Vagina (tissue), 2 donors: ENCODE results near the gene PBXIP1. TPM values are rescaled to one million over a fixed set of nuclear protein-coding genes. Genes with fewer than 3 reads are reported as not detected.
A peak's percentile ranks its signal among the peaks of the same experiment; 100 is the strongest.
"Not testable (repeated sequence)": the region's sequence is repeated elsewhere in the genome, so short reads cannot be mapped to it uniquely, and the experiment has no call there.

Source experiments
- DNase-seq, 2 donors: peaks; one replicate each; pipeline ENCODE4 v3.0.0-alpha.2; 2017; ENCODE audit errors: extremely low spot score in 2 of 2
- H3K27ac ChIP-seq: fragments of 200-600 bp; sonication (generic); one replicate; pipeline ENCODE4 v1.5.1; 2019
- H3K27me3 ChIP-seq: fragments of 200-600 bp; sonication (generic); one replicate; pipeline ENCODE4 v1.5.1; 2019
- H3K36me3 ChIP-seq, 2 donors: fragments of 200-600 bp; sonication (generic); one replicate each; pipeline ENCODE4 v1.5.1; 2017 to 2019
- H3K4me1 ChIP-seq: fragments of 200-600 bp; sonication (generic); one replicate; pipeline ENCODE4 v1.5.1; 2019
- H3K4me3 ChIP-seq, 2 donors: fragments of 200-600 bp; sonication (generic); 1 replicate in 1 of 2; 2 replicates in 1 of 2; pipeline ENCODE4 v1.5.1; 2016 to 2019
- H3K9me3 ChIP-seq: fragments of 200-600 bp; sonication (generic); one replicate; pipeline ENCODE4 v1.5.1; 2019
- CTCF ChIP-seq, 3 experiments: fragments of 450-650 bp in 2 of 3; fragments of 200-600 bp in 1 of 3; sonication (generic) in 1 of 3; IDR thresholded peaks; one replicate each; pipeline ENCODE4 v1.5.1; 2017 to 2019; ENCODE audit warnings: antibody characterized with exemption in 3 of 3, mild to moderate bottlenecking in 2 of 3, moderate library complexity in 2 of 3
- POLR2A ChIP-seq, 2 donors: fragments of 450-650 bp; IDR thresholded peaks; one replicate each; pipeline ENCODE4 v1.6.1; 2017; ENCODE audit warnings: antibody characterized with exemption in 2 of 2, mild to moderate bottlenecking in 2 of 2, moderate library complexity in 2 of 2
- POLR2AphosphoS5 ChIP-seq, 2 donors: sonication (generic); formaldehyde crosslinking; IDR thresholded peaks; one replicate each; pipeline ENCODE4 v1.9.0; 2017; ENCODE audit warnings: antibody characterized with exemption in 2 of 2, mild to moderate bottlenecking in 2 of 2, low read depth in 1 of 2; ENCODE audit not compliant: insufficient read depth in 1 of 2
- intact Hi-C: fragments of 100-400 bp; cut with DNase I; formaldehyde crosslinking; loops from one replicate; pipeline ENCODE4 v1.15.1; 2023
- total RNA-seq: library from RNA; depleted of rRNA; stranded (reverse); fragments of >200 nt; gene quantifications from one replicate; pipeline ENCODE4 v1.2.3, GENCODE V29; 2016

The PBXIP1 gene
- total RNA-seq, 1 donor from 2014 or later: 56.5 TPM

GRCh38 chr1:154911691-154912550 lies 44.0 kb downstream of the PBXIP1 start:
- Histone ChIP-seq H3K27me3 (no peaks in the 10 kb centered on the region), H3K4me1 (peaks cover 14% of the 10 kb centered on the region), H3K4me3 (no peak overlapping the region), H3K27ac (no peak overlapping the region), H3K9me3 (no peaks in the 10 kb centered on the region), H3K36me3 (no peaks in the 10 kb centered on the region)
- DNase-seq: no peak
- intact Hi-C loops: no loop called here
- TF ChIP-seq CTCF (IDR thresholded peaks at IDR 0.05) (no peak), POLR2A (IDR thresholded peaks at IDR 0.05) (no peak), POLR2AphosphoS5 (IDR thresholded peaks at IDR 0.05; ENCODE audit: insufficient read depth in 1 of 2, low read depth in 1 of 2) (no peak)

- no peak overlapping the region for H3K27ac ChIP-seq
- intact Hi-C loops: no loop called here
- TF ChIP-seq POLR2AphosphoS5 (IDR thresholded peaks at IDR 0.05; ENCODE audit: insufficient read depth in 1 of 2, low read depth in 1 of 2) (peak in 1 of 2 donors; percentile 14), CTCF (IDR thresholded peaks at IDR 0.05) (no peak), POLR2A (IDR thresholded peaks at IDR 0.05) (no peak)
- no peaks in the 10 kb centered on the region for H3K9me3 ChIP-seq
- DNase-seq: no peak
- no peak overlapping the region for H3K4me3 ChIP-seq
- H3K27me3 ChIP-seq: no peaks in the 10 kb centered on the region
- H3K4me1 ChIP-seq: peaks cover 14% of the 10 kb centered on the region
- no peaks in the 10 kb centered on the region for H3K36me3 ChIP-seq
These were observed 45.0 kb downstream of the PBXIP1 start for GRCh38 chr1:154910851-154911250.

GRCh38 chr1:154908937-154909336 lies 47.0 kb downstream of the PBXIP1 start:
- Histone ChIP-seq H3K9me3 (no peaks in the 10 kb centered on the region), H3K4me1 (peaks cover 14% of the 10 kb centered on the region), H3K27ac (no peak overlapping the region), H3K4me3 (no peak overlapping the region), H3K36me3 (no peaks in the 10 kb centered on the region), H3K27me3 (no peaks in the 10 kb centered on the region)
- no peak for DNase-seq
- intact Hi-C loops: no loop called here
- TF ChIP-seq CTCF (IDR thresholded peaks at IDR 0.05) (no peak), POLR2AphosphoS5 (IDR thresholded peaks at IDR 0.05; ENCODE audit: insufficient read depth in 1 of 2, low read depth in 1 of 2) (no peak), POLR2A (IDR thresholded peaks at IDR 0.05) (no peak)

- H3K4me3 ChIP-seq, H3K9me3 ChIP-seq, DNase-seq, H3K36me3 ChIP-seq, H3K27me3 ChIP-seq, intact Hi-C loops, H3K27ac ChIP-seq: not testable (repeated sequence)
- peaks cover 14% of the 10 kb centered on the region for H3K4me1 ChIP-seq
These were observed 47.8 kb downstream of the PBXIP1 start for GRCh38 chr1:154908129-154908528.

GRCh38 chr1:154906621-154907081 lies 49.2 kb downstream of the PBXIP1 start:
- H3K27ac ChIP-seq: no peak overlapping the region
- no peak for DNase-seq
- no peaks in the 10 kb centered on the region for H3K36me3 ChIP-seq
- H3K4me1 ChIP-seq: peaks cover under 1% of the 10 kb centered on the region
- no peaks in the 10 kb centered on the region for H3K27me3 ChIP-seq
- no peaks in the 10 kb centered on the region for H3K9me3 ChIP-seq
- intact Hi-C loops: no loop called here
- TF ChIP-seq POLR2AphosphoS5 (IDR thresholded peaks at IDR 0.05; ENCODE audit: insufficient read depth in 1 of 2, low read depth in 1 of 2) (no peak), CTCF (IDR thresholded peaks at IDR 0.05) (peak; percentile 13 to 17 (median 15))
- no peak overlapping the region for H3K4me3 ChIP-seq
